ENCODE measurements around the gene TRMT6. TPM values are rescaled to one million over a fixed set of nuclear protein-coding genes. Genes with fewer than 3 reads are reported as not detected.

Gene TRMT6
- total and polyA plus RNA-seq, 9 of the 15 experiments (the other 6 are each of a cell fraction or from before 2014, with no cell fraction given): 10.6 to 21.3 (median 15.6) TPM

DNA sequence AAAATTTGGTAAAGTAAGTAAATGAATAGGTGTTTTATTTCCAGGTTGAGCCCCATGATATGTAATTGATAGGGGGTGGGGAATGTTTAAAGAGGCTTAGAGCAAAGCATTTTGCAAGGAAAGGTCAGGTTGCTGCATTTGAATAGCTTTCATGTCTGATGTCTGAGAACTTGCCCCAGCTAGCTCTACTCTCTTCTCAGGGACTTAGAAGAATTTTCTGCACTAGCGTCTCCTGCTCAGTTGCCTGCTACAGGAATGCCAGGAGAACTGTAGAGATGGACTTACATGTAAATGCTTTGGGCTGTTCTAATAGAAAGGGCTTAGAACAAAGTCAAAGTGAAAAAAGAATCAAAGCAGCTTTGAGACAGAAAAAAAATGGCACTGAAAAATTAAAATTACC, 35.5 kb downstream of the TRMT6 start (continued):
- TF ChIP-seq NCOA1 (IDR thresholded peaks at IDR 0.05; ENCODE audit: low read depth) (no peak), HDAC6 (IDR thresholded peaks at IDR 0.05; ENCODE audit: low read depth, low read length) (no peak), CCNT2 (IDR thresholded peaks at IDR 0.05; ENCODE audit: borderline replicate concordance, extremely low read depth, insufficient read length, low read depth, low read length) (no peak), ZNF324 (CRISPR knock-in tag; IDR thresholded peaks at IDR 0.05) (no peak), MEIS2 (IDR thresholded peaks at IDR 0.05; ENCODE audit: partially characterized antibody) (no peak), MEF2D (tag; conservative IDR thresholded peaks at IDR 0.05; ENCODE audit: low read depth) (no peak), SRSF9 (IDR thresholded peaks at IDR 0.05; ENCODE audit: borderline replicate concordance, low read depth, low read length) (no peak)

DNA sequence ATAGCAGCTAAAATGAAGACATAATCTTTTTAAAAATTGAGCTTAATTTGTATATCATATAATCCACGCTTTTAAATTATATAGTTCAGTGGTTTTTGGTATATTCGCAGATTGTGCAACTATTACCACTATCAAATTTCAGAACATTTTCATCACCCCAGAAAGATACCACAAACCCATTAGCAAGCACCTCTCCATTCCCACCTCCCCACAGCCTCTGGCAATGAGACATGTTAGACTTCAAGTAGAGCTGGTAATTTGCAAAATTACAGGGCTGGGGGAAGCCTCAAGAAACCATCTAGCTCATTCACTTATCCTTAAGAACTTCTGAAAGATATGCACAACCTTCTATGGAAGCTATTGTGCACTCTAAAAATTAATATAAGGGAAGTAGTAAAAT, 37.2 kb downstream of the TRMT6 start:
- intact Hi-C loops (cut with micrococcal nuclease) (no loop called here), in situ Hi-C loops (cut with MboI) (no loop called here)
- Histone ChIP-seq H2AFZ (ENCODE audit: low read depth, low read length) (no peak overlapping the region), H3K27me3 (ENCODE audit: control insufficient read depth in 2 of 2, insufficient read depth in 2 of 2, low read length in 2 of 2) (peaks cover 0 to 2% of the 10 kb centered on the region in 2 experiments; a peak in 4 of 5 replicates), H3K4me3 (no peak overlapping the region), H3K4me1 (replicated peaks in 1 of 2; ENCODE audit: control insufficient read depth in 2 of 2, insufficient read depth in 2 of 2, low read length in 2 of 2) (peaks cover 0 to 8% of the 10 kb centered on the region in 2 experiments; a peak in 2 of 5 replicates), H3K4me2 (ENCODE audit: insufficient read depth, low read length) (no peak overlapping the region), H4K20me1 (replicated peaks; ENCODE audit: control insufficient read depth, insufficient read depth, low read length) (0 out of 2 replicates have a peak, but pooled peaks cover 3% of the 10 kb centered on the region), H3K9me3 (replicated peaks; ENCODE audit: control insufficient read depth, insufficient read depth, low read depth, low read length) (no peaks in the 10 kb centered on the region), H3K36me3 (ENCODE audit: control insufficient read depth, insufficient read depth, low read length) (no peaks in the 10 kb centered on the region), H3K79me2 (ENCODE audit: control insufficient read depth, insufficient read depth, low read length) (no peaks in the 10 kb centered on the region), H3K27ac (ENCODE audit: extremely low read depth, low read depth, low read length) (no peak overlapping the region), H3K9ac (ENCODE audit: insufficient read depth in 1 of 2, low read depth in 2 of 2, low read length in 2 of 2) (no peak overlapping the region), H3K9me1 (ENCODE audit: control insufficient read depth, insufficient read depth, low read length) (no peaks in the 10 kb centered on the region)
- ChIA-PET CTCF (ENCODE audit: low intra/inter-chr PET ratio) (no interaction called here), POLR2A (interaction anchor here (0.6 to 0.7 kb wide), 3 partner anchors 17 to 273 kb away, joined by 3 to 4 read pairs (median 3); no protein-coding TSS in a partner anchor)
- DNase-seq (ENCODE audit: extremely low read depth in 1 of 4, low spot score in 3 of 4) (no peak), FAIRE-seq (no peak), ATAC-seq (no peak)
- no peak for TF ChIP-seq PCBP1 (IDR thresholded peaks at IDR 0.05; ENCODE audit: low read depth, low read length, poor library complexity, severe bottlenecking)
- TF ChIP-seq, protein P1, sequence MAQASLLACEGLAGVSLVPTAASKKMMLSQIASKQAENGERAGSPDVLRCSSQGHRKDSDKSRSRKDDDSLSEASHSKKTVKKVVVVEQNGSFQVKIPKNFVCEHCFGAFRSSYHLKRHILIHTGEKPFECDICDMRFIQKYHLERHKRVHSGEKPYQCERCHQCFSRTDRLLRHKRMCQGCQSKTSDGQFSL (CRISPR knock-in tag; IDR thresholded peaks at IDR 0.05): no peak
- TF ChIP-seq, protein P1 (tag; IDR thresholded peaks at IDR 0.05): no peak
- 0% methylated on average over 2 of the region's 2 CpGs for WGBS (ENCODE audit: insufficient coverage, low coverage, missing lambda C conversion rate)
- BruUV-seq (replicated peaks): no TSS peak
